ENCODE measurements around the gene FURIN.
"Not testable (repeated sequence)": the region's sequence is repeated elsewhere in the genome, so short reads cannot be mapped to it uniquely, and the experiment has no call there.

FURIN gene

DNA sequence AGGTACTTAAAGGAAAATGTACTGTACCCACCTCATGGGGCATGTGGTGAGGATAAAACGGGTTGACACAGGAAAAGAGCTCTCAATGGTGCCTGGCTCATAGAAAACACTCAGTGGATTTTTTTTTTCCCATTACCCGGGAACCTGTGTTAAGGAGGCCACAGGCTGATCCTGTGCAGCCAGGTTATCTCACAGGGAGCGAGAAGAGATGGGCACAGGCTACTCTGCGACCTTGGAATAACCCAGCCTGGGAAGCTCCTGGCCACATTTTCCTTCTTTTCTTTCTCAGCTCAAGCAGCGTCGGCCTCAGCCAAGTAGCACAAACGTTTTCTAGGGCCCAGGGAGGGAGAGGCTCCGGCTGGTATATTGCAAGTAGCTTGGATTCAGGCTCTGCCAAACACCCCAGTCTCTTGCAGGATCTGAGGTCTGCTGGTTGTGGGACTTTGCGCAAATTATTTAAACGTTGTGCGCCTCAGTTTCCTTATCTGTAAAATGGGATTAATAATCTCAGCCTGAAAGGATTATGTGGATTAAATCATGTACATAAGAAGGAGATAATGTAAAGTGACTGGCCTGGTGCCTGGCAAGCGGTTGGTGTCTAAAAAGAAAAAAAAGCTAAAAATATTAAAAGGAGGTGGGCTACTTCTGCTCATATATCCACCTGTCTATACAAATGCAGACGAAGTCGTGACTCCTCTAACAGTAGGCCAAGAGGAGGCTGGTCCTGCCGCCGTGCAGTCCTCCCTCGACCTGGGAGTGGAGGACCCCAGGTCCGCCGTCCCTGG lies 2.2 kb downstream of the FURIN start:
- no peak for DNase-seq (ENCODE audit: low read depth in 2 of 2)

DNA sequence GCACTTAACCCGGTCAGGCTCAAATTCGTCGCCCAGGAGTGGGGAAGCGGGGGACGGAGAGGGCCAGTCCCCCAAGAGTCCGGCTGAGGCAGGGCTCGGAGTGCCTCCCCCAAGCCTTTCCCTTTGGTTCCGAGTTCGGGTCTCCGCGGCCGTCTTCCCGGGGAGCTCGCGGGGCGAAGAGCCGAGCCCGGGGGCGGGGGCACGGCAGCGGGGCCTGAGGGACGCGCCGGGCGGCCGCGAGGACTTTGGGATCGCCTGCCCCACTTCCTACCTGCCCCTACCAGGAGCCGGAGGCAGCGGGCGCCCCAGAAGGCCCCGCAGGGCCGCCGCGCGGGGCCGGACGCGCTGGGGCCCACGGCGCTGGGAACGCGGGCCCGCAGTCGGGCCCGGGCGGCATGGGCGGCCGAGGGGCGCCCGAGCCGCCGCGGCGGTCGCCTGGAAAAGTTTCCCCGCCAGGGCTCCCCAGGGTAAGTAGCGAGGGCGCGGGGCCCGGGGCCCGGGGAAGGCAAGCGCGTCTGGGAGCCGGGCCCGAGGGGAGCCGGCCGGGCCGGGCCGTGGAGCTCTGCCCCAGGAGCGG lies 2.8 kb downstream of the FURIN start:
- DNase-seq (ENCODE audit: low read depth in 2 of 2) = no peak

DNA sequence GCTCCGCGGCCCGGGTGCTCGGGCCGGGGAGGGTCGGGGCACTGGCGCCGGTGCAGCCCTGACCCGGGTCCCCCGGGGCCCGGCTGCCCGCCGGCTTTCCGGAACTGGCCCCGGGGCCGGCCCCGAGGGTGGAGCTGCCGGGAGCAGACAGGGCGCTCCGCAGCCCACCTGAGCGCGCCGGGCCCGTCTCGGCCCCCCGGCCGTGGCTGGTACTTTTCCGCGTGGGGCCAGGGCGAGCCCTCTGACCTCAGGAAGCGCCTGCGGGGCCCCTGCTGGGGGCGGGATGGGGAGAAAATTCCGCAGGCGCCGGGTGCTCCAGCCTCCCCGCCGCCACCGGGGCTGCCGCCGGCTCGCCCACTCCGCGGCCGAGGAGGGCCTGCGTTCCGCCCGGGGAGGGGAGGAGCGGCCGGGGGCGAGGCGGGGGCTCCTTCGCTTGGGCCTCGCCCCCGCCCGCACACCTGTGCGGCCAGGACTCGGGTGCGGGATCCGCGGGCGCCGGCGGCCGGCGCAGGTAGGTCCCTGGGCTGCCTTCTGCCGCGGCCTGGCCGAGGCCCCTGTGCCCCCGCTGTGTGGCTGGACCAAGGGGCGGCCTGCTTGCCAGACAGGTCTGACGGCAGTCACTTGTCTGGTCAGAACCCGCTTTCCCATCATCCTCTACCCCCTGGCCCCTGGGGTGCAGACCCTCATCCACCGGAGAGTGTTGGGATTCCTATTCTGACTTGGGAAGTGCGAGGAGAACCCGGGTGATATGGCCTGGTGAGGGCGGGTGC lies 3.5 kb downstream of the FURIN start:
- no peak for DNase-seq (ENCODE audit: low read depth in 2 of 2)

DNA sequence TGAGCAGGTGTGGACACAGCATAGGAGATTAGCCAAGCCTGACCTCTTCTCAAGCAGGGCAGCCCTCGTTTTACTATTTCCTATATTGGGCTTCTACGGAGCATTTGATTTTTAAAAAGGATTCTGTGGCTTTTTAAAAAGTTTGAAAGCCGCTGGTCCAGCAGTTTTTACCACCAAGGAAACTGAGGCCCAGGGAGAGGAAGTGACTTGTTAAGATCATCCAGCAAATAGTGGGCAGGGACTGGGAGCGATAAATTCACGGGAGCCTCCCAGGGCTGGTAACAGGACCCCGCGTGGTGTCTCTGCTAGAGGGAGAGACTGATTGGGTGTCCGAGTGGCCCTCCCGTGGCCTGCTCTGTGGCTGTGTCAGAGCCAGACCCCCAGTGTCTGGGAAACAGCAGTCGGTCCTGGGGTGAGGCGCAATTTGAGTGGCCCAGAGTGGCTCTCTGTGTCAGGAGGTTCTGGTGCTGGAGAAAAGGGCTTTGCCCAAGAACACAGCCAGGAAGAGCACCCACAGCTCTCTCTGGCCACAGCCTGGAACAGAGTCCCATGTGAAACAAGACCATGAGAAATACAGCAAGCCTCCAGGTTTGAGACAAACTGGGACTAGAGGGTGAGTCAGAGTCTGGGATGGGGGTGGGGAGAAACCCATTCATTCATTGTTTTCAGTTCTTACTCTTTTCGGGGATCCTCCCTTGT lies 4.2 kb downstream of the FURIN start:
- DNase-seq (ENCODE audit: low read depth in 2 of 2) = peak in 1 of 2 donors; percentile 61

DNA sequence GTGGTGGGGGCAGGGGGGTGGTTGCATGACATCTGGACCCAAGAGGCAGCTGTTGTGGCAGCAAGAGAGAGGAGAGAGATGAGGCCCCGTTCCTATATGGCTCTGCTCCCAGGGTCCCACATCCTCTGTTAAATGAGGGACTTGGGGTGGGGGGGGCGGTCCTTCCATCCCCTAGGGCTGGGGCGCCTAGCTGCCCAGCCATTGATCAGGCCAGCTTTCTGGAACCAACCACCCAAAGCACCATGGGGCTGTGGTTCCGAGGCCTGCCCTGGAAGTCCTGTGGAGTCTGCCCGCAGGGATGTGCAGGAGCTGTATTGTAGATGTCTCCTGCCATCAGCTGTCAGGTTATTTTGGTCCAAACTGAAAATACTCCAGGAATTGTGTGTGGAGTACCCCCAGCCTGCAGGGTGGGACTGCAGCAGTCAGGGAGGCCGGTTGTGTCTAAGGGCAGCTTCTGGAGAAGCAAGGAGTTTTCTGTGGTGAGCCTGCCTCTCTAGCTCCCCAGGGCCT lies 5.2 kb downstream of the FURIN start:
- DNase-seq (ENCODE audit: low read depth in 2 of 2) = no peak

DNA sequence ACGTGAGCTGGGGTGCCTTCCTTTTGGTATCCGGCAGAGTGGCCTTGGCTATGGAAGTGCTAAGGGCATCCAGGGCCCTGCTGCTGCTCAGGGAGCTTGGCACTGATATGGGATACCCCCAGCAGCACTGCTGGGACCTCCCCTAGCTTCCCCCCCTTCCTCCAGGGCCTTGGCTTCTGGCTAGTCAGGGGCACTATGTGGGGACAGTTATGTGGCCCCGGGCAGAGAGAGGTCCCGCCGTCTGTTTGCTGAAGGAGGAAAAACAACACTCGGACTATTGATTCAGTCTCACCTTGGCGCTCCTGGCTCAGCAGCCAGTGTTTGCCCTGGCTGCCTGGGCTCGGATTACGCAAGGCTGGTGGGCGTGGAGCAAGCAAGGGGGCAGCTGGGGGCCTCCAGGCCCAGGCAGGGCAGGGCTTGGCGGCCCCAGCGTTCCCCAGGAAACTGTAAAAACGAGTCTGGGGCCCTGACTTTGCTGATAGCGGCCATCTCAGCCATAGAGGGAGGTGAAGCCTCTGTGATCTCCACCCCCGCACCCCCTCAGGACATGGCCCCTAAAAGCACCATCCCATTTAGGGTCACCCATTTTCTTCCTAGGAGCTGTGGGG lies 5.7 kb downstream of the FURIN start:
- DNase-seq (ENCODE audit: low read depth in 2 of 2) = no peak

DNA sequence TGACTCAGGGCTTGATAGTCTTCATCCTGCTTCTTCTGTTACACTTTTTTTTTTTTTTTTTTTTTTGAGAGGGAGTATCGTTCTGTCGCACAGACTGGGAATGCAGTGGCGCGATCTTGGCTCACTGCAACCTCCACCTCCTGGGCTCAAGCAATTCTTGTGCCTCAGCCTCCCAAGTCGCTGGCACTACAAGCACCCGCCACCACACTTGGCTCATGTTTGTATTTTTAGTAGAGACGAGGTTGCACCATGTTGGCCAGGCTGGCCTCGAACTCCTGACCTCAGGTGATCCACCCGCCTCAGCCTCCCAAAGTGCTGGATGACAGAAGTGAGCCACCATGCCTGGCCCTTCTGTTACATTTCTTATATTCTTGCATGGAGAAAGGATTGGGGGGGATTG lies 6.6 kb downstream of the FURIN start:
- DNase-seq (ENCODE audit: low read depth in 2 of 2) = not testable (repeated sequence)

DNA sequence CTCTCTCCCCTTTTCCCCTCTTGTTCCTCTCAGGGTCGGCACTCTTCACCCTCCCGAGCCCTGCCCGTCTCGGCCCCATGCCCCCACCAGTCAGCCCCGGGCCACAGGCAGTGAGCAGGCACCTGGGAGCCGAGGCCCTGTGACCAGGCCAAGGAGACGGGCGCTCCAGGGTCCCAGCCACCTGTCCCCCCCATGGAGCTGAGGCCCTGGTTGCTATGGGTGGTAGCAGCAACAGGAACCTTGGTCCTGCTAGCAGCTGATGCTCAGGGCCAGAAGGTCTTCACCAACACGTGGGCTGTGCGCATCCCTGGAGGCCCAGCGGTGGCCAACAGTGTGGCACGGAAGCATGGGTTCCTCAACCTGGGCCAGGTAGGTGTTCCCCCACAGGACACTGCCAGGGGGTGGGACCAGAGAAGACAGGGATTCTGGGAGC lies 7.2 kb downstream of the FURIN start:
- DNase-seq (ENCODE audit: low read depth in 2 of 2) = no peak

DNA sequence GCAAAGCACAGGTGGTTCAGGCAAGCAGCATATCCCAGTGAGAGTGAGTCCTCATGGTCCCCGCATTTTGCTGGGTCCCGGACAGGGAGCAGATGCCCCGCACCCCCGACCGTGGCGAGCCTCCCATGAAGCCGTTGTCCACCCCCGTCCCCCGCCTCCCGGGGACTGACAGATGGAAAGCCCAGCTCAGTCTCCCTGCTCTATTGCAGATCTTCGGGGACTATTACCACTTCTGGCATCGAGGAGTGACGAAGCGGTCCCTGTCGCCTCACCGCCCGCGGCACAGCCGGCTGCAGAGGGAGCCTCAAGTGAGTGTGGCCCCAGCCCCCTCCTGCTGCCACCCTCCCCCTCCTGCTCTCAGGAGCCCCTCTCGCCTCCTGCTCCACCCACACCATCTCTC lies 7.7 kb downstream of the FURIN start:
- DNase-seq (ENCODE audit: low read depth in 2 of 2) = no peak

DNA sequence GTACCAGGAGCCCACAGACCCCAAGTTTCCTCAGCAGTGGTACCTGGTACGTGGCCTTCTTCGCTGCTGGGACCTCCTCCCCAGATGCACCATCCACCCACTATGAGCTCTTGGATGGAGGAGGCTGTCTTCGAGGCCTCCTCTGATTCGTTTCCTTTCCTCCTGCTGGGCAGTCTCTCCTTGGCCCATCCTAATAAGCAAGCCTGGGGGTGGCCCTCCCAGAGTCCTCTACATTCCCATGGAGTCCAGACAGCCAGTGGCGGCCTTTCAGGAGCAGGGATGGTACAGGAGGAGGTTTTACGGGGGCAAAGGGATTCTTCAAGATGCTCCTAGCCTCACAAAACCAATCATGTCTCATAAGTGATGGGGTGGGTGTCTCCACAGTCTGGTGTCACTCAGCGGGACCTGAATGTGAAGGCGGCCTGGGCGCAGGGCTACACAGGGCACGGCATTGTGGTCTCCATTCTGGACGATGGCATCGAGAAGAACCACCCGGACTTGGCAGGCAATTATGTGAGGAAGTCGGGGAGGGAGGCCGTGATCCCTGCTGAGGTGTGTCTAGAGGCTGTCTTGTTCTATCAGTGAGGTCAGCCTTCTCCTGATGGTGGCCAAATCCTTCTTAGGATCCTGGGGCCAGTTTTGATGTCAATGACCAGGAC lies 8.3 kb downstream of the FURIN start:
- no peak for DNase-seq (ENCODE audit: low read depth in 2 of 2)

- no peak for DNase-seq (ENCODE audit: low read depth in 2 of 2)
Measured at GRCh38 chr15:90877315-90877714, 8.9 kb downstream of the FURIN start.

- DNase-seq (ENCODE audit: low read depth in 2 of 2) = no peak
Measured at GRCh38 chr15:90877996-90878395, 9.6 kb downstream of the FURIN start.

DNA sequence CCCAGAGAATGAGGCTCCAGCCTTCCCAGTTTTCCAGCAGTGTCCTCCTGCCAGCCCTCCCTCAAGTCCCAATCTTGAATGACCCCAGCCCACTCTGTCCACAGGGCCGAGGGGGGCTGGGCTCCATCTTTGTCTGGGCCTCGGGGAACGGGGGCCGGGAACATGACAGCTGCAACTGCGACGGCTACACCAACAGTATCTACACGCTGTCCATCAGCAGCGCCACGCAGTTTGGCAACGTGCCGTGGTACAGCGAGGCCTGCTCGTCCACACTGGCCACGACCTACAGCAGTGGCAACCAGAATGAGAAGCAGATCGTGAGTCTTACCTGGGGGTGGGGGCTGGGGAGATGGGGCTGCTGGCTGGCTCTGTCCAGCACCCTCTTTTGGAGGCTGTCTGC lies 10.3 kb downstream of the FURIN start:
- DNase-seq (ENCODE audit: low read depth in 2 of 2) = no peak

DNA sequence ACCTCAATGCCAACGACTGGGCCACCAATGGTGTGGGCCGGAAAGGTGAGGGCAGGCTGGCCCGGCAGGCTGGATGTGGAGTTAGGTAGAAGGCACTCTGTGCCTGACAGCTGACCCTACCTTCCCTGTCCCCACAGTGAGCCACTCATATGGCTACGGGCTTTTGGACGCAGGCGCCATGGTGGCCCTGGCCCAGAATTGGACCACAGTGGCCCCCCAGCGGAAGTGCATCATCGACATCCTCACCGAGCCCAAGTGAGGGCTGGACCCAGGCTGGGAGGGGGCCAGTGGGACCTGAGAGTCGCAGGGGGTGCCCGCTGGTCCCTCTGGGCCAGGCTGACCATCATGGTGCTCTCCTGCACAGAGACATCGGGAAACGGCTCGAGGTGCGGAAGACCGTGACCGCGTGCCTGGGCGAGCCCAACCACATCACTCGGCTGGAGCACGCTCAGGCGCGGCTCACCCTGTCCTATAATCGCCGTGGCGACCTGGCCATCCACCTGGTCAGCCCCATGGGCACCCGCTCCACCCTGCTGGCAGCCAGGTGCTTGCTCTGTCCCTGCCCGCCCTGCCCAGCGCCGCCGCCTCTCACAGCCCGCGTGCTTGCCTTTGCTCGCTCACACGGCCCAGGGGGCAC lies 11.5 kb downstream of the FURIN start:
- DNase-seq (ENCODE audit: low read depth in 2 of 2) = no peak

DNA sequence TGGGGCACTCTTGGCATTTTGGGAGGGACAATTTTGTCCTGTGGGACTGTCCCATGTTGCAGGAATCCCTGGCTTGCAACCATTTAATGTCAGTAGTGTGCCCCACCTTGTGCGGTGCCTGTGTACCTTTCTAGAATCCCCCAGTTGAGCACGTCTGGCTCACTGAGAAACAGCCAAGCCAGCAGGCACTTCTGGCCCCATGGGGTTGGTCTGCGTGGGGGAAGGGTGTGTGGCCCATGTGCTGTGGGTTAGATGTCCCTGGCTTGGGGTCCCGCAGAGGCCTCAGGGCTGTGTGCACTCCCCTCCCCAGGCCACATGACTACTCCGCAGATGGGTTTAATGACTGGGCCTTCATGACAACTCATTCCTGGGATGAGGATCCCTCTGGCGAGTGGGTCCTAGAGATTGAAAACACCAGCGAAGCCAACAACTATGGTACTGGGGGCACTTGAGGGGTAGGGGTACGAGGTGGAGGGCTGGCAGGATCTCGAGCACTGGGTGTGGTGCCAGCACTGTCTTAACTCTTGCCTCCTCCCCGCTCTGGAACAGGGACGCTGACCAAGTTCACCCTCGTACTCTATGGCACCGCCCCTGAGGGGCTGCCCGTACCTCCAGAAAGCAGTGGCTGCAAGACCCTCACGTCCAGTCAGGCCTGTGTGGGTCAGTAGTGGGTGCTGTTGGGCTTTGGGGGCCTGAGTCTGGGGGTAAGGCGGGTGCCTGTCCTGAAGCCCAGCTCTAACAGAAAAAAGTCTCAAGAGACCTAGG lies 12.2 kb downstream of the FURIN start:
- DNase-seq (ENCODE audit: low read depth in 2 of 2) = no peak

- no peak for DNase-seq (ENCODE audit: low read depth in 2 of 2)
Measured at GRCh38 chr15:90881181-90881977, 13.0 kb downstream of the FURIN start.

DNA sequence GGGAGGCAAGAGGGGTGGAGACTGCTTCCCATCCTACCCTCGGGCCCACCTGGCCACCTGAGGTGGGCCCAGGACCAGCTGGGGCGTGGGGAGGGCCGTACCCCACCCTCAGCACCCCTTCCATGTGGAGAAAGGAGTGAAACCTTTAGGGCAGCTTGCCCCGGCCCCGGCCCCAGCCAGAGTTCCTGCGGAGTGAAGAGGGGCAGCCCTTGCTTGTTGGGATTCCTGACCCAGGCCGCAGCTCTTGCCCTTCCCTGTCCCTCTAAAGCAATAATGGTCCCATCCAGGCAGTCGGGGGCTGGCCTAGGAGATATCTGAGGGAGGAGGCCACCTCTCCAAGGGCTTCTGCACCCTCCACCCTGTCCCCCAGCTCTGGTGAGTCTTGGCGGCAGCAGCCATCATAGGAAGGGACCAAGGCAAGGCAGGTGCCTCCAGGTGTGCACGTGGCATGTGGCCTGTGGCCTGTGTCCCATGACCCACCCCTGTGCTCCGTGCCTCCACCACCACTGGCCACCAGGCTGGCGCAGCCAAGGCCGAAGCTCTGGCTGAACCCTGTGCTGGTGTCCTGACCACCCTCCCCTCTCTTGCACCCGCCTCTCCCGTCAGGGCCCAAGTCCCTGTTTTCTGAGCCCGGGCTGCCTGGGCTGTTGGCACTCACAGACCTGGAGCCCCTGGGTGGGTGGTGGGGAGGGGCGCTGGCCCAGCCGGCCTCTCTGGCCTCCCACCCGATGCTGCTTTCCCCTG lies 13.8 kb downstream of the FURIN start:
- DNase-seq (ENCODE audit: low read depth in 2 of 2) = no peak
